ENCODE measurements around the gene ACP3.
"Not testable (repeated sequence)": the region's sequence is repeated elsewhere in the genome, so short reads cannot be mapped to it uniquely, and the experiment has no call there.

Gene ACP3

DNA sequence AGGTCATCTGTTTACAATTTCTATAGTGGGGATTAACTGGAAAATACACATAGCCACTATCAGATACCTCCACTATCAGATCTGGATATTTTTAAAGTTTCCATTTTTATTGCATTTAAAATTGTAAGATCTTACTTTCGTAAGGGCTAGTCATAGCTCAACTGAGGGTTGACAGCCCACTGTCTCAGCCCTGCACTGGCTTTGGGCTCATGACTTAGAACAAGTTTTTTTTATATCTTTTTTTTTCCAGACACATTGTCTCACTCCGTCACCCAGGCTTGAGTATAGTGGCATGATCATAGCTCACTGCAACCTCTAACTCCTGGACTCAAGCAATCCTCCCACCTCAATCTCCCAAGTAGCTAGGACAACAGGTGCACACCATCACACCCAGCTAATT is 51.3 kb downstream of the ACP3 start:
- no peak for DNase-seq (ENCODE audit: low spot score)

DNA sequence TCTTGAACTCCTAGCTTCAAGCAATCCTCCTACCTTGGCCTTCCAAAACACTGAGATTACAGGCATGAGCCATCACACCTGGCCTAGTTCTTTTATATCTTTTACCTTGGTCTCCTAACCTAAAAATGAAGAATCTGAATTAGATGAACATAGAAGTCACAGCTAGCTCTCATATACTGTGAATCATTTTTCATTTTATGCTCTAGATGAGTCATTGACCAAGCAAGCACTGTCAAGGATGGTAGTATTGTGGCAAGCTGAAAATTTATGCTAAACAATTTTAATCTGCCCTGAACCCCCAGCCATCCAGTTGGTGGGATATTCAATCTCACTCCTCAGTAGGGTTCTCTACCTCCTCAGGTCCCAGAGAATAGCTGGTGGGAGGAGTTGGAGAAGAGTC is 51.8 kb downstream of the ACP3 start:
- DNase-seq (ENCODE audit: low spot score): no peak

DNA sequence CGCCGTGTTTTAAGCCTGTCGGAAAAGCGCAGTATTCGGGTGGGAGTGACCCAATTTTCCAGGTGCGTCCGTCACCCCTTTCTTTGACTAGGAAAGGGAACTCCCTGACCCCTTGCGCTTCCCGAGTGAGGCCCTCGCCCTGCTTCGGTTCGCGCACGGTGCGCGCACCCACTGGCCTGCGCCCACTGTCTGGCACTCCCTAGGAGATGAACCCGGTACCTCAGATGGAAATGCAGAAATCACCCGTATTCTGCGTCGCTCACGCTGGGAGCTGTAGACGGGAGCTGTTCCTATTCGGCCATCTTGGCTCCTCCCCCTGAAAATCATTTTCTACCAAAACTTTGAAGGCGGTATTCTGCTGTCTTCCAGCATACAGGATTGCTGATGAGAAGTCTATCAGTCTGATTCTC is 59.7 kb downstream of the ACP3 start:
- peak; percentile 5 for DNase-seq (ENCODE audit: low spot score)

DNA sequence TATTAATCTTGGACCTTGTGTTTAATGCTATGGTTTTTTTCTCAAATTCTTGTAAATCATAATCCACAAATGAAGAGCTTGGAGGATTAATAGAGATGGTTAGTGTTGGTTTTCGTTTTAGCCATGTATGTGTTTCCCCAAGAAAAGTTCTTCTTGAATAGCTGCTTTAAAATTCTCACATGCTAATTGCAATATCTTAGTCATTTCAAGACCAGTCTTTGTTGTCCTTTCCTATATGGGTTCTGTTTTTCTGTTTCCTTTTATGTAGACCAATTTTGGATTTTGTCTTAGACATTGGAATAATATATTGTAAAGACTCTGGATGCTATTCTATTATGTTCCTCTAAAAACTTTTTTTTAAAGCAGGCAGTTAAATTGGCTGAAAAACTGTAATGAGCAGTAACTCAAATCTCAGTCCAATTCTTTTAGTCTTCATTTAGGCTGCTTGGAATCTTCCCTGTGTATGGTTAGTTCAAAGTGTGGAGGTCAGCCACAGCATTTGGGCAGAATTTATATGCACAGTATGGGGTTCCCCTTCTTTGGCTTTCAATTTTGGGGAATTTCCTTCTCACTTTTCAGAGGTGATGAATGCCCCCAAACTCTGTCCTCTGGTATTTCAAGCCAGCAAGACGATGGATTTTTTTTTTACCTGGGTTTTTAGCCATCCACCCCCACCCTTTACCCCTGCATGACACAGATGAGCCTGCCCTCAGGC is 61.0 kb downstream of the ACP3 start:
- DNase-seq (ENCODE audit: low spot score): no peak

DNA sequence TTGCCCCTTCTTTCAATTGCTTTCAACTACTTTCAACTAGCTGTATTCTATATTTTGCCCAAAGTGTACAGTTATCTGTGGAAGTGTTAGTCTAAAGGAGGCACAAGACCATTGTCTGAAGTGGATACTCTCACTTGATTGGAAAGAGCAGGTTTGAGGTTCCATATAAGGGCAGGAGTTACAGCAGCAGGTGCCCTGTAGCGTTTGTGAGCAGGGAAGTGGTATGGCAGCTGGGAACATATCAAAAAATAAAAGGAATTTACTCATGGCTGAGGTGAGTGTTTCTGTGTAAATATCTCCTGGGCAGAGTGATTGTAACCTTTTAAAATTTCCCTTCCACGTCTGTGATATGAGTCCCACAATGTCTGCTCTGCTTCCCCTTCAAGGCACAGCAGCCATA is 61.6 kb downstream of the ACP3 start:
- no peak for DNase-seq (ENCODE audit: low spot score)

DNA sequence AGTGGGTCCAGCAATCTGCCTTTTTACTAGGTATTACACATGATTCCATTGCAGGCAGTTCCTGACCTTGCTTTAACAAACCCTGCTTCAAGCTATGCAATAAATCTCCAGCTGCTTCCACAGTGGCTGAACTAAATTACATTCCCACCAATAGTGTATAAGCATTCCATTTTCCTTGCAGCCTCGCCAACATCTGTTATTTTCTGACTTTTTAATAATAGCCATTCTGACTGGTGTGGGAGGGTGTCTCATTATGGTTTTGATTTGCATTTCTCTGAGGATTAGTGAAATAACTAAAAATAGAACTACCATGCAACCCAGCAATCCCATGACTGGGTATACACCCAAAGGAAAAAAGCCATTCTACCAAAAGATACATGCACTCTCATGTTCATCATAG is 63.7 kb downstream of the ACP3 start:
- DNase-seq (ENCODE audit: low spot score): no peak

DNA sequence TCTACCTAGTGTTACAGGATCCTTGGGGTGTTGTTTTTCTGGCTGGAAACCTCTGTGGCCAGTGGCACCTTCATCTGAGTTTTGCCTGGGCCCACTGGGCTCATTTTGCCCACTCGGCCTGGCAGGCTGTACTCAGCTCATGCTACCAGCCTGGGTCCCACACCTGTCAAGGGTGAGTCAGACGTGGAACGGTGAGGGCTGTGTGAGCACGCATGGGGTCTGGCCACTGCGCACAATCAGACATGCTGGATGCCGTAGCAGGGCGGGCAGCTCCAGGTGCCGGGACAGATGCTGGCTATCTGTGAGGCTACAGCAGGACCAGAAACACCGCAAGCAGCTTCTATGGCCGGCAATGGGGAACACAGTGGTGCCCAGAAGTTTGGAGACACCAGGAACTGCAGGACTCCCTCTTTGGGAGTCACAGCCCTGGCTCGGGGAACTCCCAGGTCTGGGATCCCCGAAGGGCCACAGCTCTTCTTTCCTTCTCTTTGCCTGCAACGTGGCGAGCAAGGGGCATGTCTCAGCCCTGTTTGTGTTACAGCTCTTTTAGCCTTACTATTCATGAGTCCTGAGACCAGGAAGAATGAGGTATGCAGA is 64.2 kb downstream of the ACP3 start:
- DNase-seq (ENCODE audit: low spot score): no peak

DNA sequence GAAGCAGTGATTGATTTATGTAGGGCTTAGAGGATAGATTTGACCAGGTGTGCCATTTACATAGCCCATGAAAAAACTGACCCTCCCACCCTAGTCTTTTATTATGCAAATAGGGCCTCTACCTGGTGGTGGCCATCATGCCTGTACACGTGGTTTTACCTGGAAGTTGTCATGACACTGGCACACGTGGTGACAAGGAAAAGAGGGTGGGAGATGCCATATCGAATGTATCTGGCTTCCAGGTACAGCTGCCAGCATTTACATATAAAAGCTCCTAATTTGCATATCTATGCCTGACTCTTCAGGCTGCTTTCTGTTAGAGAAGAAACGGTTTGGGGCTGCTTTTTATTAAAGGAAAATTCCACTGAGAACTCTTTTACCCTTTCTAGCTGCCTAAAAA is 65.1 kb downstream of the ACP3 start:
- DNase-seq (ENCODE audit: low spot score): no peak

DNA sequence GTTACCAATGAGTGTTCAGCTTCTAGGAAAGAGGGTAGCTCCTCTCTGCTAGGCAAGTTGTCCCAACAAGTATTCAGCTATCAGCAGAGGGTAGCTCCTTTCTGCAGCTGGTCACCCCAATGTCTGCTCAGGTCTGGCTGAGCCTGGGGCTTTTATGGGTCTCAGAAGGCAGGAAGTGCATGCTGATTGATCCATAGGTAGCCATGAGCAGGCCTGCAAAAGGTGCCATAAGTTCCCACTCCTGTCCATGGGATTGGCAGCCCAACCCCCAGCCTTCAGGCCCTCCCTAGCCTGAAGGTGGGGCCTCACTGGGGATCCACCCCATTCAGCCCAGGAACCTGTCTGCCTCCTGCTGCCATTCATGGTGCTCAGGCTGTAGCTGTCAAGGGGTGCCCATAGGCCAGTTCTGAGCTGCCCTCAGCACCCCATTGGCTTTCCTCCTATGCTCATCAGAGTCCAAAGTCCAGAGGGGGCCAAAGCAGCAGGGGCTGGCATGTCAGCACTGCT is 65.5 kb downstream of the ACP3 start:
- no peak for DNase-seq (ENCODE audit: low spot score)

DNA sequence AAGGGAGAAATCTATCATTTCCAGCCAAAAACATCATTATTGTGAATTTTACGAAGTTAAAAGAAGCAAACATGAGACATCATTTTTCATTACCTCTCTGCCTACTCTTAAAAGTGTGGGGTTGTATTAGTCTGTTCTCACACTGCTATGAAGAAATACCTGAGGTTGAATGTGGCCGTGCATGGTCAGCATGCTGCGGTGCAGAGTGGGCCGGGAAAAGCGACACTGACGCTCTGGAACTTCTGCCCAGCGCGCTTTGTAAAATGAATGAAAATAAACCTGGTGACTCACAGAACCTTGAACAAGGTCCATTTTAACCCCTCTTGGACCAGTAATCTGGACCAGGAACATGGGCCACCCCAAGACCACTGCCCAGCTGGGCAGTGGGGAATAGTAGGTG is 69.1 kb downstream of the ACP3 start:
- DNase-seq (ENCODE audit: low spot score): no peak

DNA sequence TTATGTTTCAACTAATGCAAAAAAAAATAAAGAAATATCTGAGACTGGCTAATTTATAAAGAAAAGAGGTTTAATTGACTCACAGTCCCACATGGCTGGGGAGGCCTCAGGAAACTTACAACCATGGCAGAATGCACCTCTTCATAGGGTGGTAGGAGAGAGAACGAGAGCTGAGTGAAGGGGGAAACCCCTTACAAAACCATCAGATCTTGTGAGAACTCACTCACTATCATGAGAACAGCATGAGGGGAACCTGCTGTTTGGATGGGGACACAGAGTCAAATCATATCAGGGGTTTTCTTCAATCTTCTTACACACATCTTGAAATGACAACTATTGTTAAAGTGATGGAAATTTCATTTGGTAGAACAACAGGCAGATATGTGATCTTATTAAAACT is 75.5 kb downstream of the ACP3 start:
- DNase-seq (ENCODE audit: low spot score): not testable (repeated sequence)

DNA sequence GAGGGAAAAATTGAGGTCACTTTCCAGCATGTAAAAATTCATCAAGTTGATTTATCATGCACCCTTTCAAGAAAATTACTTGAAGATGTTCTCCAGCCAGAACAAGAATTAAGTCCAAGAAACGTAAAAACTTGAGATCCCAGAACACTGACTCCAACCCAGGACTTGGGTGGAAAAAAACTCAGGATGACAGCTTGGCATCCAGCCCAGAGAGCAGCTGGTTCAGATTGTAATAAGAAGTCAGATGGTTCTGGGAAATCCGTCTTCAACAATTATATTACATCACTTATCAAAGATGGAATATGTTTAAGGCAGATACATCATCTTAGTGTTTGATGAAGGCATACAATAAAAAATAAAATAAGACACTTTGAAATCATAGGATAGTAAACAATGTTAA is 77.1 kb downstream of the ACP3 start:
- no peak for DNase-seq (ENCODE audit: low spot score)

DNA sequence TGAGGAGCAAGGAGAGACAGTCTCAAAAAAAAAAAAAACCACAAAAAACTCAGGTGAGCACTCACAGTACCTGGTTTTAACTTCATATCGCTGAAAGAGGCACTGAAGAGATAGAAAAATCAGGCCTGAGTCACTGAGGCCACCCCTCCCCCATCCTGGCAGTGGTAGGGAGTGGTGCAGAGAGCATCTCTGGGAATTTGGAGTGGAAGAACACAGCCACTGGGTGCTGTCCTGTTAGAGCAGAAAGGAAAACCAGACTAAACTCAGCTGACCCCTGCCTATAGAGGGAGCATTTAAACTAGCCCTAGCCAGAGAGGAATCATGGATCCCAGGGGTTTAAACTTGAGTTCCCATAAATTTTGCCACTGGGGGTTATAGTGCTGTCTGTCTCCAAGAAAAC is 77.9 kb downstream of the ACP3 start:
- no peak for DNase-seq (ENCODE audit: low spot score)

DNA sequence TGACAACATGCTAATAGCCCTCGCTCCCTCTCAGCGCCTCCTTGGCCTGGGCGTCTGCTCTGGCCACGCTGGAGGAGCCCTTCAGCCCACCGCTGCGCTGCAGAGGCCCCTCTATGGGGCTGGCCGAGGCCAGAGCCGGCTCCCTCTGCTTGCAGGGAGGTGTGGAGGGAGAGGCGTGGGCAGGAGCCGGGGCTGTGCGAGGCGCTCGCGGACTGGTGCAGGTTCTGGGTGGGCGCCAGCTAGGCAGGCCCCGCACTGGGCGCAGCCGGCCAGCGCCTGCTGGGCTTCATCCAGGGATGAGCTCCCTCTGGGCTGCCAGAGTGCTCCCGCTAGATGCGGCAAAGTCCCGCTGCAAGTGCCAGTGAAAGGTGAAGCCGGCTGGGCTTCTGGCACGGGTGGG is 79.0 kb downstream of the ACP3 start:
- no peak for DNase-seq (ENCODE audit: low spot score)

DNA sequence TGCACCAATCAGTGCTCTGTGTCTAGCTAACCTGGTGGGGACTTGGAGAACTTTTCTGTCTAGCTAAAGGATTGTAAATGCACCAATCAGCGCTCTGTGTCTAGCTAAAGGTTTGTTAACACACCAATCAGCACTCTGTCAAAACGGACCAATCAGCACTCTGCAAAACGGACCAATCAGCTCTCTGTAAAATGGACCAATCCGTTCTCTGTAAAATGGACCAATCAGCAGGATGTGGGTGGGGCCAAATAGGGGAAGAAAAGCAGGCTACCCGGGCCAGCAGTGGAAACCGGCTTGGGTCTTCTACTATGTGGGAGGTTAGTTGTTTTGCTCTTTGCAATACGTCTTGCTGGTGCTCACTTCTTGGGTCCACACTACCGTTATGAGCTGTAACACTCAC is 79.6 kb downstream of the ACP3 start:
- not testable (repeated sequence) for DNase-seq (ENCODE audit: low spot score)

DNA sequence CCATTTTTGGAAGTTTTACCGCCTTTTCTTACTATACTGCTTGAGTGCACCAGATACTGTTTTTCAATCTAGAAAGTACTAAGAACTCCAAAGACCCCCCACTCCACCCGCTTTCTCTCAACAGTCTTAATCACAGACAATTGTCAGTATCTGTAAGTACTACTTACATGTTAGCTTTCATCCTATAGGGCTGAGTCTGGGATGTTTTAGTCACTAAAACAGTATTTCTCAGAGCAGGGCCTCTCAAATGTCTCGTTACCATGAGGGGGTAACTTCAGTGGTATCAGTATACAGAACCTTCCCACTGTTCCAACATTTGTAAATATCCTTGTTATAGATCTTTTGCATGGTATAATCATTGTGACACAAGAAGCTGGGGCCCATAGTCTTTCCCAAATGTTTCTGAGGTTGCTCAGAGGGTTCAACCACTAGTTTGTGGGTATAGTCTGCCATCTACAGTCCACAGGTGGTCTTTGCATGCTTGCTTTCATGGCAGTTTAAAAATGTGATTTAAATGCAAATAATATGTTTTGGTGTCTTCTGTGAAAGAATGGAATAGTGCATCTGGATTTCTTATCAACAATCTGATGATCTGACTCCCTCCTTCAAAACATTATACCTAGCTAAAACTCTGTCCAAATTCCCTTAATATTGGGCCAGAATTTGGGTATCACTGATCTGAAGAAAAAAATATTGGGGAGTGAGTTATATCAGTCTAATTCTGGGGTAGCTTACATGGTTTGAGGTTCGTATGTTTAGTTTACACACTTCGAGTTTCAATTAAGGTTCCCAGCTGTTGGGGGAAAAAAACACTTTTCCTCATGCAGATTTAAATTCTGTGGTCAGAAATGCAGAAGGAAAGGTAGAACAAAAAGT is 82.1 kb downstream of the ACP3 start:
- peak; percentile 53 for DNase-seq (ENCODE audit: low spot score)

DNA sequence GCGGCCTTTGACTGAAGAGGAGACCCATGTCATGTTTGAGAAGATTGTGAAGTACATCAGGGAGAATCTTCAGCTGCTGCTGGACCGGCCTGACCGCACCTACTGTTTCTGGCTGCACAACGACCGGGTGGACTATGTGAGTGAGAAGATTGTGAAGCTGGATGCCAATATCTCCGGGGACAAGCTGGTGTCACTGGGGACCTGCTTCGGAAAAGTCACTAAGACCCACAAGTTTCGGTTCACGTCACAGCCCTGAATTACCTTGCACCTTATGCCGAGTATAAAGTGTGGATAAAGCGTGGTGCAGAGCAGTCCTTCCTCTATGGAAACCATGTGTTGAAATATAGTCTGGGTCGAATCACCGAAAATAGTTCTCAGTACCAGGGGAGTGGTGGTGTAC is 84.0 kb downstream of the ACP3 start:
- DNase-seq (ENCODE audit: low spot score): no peak

DNA sequence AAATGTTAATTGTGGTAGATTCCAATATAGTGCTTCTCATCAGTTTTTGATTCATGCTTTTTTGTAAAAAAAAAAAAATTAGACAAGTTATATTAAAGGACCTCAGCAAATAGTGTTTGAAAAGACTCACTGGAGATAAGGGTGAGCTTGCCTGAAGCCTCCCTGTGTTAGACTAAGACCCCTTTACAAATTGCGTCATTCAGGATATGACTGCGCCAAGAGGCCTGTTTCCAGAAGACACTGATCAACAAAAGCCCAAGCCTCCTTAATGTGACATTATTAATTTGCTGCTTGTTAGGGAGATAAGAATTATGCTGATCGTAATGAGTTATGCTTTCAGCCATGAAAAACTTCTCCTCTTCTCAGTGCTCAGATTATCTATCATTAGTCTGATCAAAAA is 87.1 kb downstream of the ACP3 start:
- DNase-seq (ENCODE audit: low spot score): no peak

DNA sequence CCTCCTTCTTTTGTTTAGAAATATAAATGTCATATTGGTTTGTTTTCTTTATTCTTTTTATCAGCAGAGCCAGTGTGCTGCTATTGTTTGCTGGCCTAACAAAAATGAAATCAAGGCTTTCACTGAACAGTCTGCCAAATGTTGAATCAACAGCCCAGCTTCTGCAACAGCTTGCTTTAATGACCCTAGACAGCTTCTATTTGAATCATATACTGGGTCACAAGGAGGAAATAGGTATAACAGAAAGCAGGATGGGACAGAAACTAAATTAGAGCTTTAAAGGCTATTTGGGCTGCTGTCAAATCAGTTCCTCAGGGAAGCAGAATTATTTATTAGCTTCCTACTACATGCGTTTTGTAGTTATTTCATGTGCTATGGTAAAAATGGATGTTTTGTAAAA is 88.0 kb downstream of the ACP3 start:
- no peak for DNase-seq (ENCODE audit: low spot score)

DNA sequence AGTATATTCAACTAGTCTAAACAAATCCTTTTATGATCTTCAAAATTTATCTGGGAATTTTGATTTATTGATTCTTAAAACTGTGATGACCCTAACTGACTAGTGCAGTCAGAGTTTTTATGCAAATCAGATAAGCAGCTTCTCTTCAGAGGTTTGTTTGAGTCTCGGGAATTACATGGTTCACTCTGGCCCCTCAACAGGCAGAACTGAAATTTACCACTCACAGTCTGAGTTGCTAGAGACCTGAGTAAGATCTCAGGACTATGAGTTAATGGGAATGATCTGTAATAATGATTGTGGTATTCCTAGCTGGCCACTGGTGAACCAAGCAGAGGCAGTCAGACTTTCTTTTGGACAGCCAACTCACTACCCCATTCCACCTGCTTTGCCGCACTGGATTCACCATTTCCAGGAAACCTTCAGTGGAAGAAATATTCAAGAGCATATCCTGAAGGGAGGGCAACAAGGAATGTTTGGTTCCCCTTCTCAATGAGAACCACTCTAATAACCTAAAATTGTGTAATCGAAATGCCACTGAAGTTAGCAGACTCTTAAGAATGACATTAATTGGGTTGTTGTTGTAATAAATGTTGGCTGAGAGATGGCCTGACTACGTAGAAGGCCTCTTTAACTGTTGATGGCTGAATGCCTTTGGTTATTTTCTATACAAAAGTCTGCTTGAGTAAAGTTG is 88.5 kb downstream of the ACP3 start:
- no peak for DNase-seq (ENCODE audit: low spot score)

DNA sequence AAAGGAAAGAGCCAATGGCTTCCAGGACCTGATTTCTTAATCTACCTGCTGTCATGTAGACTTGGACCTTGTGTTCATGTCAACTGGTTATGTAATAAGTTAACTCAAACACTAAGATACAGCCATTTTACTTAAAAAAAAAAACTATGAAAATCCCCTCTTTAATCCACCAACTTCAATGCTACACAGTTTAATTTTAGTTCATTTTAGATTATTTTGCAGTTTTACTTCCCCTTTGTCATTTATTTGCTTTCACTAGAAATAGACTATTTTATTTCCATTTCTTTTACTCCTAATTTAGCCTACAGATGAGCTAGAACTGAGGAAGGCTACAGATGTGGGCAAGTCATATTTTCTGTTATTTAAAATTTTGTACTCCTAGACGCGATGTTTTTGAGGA is 89.4 kb downstream of the ACP3 start:
- no peak for DNase-seq (ENCODE audit: low spot score)

DNA sequence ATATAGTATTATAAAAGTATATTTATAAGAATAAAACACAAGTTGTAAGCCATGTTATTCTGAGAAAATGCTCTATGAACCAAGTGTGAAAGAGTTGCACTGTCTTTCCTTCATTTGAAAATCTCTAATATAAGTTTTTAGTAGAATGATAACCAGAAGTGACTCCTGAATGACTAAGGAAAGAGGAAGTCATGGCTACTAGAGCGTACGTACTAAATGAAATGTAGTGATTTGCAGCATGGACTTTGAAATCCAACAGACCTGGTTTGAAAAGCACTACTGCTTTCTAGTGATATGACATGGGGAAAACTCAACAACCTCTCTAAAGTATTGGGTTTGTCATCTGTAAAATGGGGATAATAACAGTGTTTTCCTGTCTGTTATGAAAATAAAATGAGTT is 89.8 kb downstream of the ACP3 start:
- no peak for DNase-seq (ENCODE audit: low spot score)

Measured in SW480 (cell line).